GM23248 (cell line): ENCODE results near the gene CHRNE.

Source experiments
- EZH2 ChIP-seq: fragments of 200-600 bp; sonication (generic); IDR thresholded peaks from 2 replicates; pipeline ENCODE4 v1.6.1; 2018; ENCODE audit warnings: antibody characterized with exemption, mild to moderate bottlenecking; ENCODE audit not compliant: insufficient read depth, poor library complexity, severe bottlenecking
- EZH2phosphoT487 ChIP-seq: fragments of 200-600 bp; sonication (generic); IDR thresholded peaks from 2 replicates; pipeline ENCODE4 v1.6.1; 2018; ENCODE audit warnings: antibody characterized with exemption, moderate library complexity, mild to moderate bottlenecking, low read depth; ENCODE audit not compliant: insufficient read depth

DNA sequence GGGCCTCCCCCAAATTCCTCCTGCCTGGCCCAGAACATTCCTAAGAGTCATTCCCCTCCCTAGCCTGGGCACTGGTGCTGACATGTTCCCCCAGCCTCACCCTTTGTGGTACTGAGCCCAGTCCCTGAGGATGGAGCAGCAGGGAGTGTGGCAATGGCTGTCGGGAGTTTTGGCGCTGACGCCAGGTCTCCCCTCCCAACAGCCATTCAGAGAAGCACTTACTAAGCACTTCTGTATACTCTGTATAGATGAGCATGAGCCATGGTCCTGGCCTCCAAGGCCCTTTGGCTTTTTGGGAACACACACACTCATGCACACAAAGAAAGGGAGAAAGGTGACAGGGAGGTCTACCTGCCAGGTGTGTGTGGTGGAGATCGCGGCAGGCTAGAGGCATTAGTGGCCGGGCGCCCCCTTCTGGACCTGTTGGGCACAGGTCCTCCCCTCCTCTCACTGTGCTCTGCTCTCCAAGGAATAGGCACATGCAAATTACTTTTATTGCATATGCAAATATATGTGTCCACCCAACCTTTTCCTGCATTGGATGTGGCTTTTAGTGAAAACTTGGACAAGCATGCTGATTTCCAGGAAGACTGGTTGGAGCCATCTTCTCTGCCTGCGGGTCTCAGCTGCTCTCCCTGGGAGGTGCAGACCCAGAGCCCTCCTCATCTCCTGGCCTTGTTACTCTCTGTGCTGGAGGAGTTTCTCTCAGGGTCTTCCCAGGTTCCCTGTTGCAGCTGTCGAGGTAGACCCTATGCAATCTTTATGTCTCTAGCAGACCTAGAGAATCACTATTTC is 20.9 kb downstream of the CHRNE start:
- TF ChIP-seq EZH2 (no peak), EZH2phosphoT487 (no peak)
